GM18511 (cell line): ENCODE measurements around the gene ABCC11.
A peak's percentile ranks its signal among the peaks of the same experiment; 100 is the strongest.
"Not testable (repeated sequence)": the region's sequence is repeated elsewhere in the genome, so short reads cannot be mapped to it uniquely, and the experiment has no call there.

Source experiments
- ATAC-seq: cut with Tn5 transposase; IDR thresholded peaks from one replicate; pipeline ENCODE4 v1.9.1; 2021; ENCODE audit warnings: mild to moderate bottlenecking, moderate library complexity; ENCODE audit not compliant: unreplicated experiment

ABCC11 gene

DNA sequence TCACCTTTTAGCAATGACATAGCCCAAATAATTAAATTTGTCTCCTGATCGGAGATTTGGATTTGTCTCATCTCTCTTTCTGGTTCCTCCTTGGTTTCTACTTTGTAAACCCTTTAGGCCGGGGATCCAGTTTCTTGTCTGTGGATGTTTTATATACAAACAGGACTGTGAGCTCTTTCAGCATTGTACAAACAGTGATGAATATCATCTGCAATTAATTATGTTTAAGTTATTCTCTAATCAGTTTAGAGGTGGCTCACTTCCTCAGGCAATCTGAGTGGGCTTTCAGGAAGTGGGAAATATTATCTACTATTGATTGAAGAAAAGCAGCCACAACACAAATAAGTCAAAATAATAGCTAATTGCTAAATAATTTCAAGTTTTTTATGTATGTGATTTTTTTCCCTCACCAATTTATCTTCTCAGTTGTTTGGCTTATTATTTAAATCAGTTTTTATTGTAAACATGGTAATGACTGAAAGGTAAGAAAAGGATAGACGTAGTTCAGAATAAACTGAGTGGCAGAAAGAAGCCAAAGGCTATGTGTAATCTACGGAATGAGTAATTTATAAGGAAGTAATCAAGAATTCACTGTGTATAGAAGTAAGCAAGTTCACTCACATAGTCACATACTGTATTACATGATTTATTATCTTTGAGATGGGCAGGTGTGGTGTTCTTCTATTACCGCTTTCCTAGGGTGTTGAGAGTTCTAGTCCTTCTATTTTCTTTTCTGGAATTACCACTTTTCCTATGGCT, 3.4 kb upstream of the ABCC11 start:
- ATAC-seq = no peak

GRCh38 chr16:48246066-48246465, 1.3 kb downstream of the ABCC11 start:
- no peak for ATAC-seq

DNA sequence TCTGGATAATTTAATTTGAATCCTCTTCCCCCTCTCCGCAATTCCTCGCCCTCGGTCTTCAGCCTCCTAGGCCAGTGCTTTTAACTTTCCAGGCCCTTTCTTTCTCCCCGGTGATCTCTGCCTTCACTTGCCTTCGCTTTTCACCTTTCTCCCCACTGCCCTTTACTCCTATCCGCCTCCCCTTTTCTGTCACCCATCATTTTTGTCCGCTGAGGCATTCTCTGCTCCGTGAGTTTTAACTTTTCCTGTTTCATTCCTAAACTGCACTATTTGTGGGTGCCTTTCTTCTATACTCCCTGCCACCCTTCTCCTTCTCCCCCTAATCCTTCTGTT, 2.5 kb downstream of the ABCC11 start:
- no peak for ATAC-seq

DNA sequence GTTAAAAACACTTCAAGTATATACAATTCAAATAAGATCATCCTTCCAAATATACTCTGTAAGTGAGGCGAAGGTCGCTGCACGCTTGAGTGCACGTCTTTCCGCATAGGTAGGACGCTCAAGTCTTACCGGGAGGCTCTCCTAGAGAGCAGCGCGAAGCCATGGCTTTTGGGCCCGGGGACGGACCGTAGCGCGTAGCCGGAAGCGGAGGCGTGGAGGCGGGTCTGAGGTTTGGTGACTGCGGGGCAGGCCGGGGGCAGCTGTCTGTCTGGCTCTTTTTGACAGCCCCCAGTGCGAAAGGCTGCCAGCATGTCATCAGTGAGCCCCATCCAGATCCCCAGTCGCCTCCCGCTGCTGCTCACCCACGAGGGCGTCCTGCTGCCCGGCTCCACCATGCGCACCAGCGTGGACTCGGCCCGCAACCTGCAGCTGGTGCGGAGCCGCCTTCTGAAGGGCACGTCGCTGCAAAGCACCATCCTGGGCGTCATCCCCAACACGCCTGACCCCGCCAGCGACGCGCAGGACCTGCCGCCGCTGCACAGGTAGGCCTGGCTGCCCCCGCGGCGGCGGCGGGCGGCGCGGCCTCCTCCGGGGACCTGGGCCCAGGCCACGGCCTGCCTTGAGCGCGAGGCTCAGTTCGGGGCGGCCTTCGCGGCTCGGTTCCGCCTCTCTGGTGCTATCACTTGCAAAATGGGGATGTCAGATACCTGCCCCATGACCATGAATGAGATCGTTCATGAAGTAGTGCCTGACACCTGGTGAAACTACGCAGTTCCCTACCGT, 3.1 kb downstream of the ABCC11 start, which contains the start of gene LONP2:
TSS of gene LONP2 (plus strand) at position 221 of the 783 bp plus-strand sequence. CDS start at position 310, 89 bp downstream.
- peak; percentile 96 for ATAC-seq

GRCh38 chr16:48240147-48240546, 7.2 kb downstream of the ABCC11 start:
- not testable (repeated sequence) for ATAC-seq

GRCh38 chr16:48236286-48236685, 11.1 kb downstream of the ABCC11 start:
- ATAC-seq = no peak

DNA sequence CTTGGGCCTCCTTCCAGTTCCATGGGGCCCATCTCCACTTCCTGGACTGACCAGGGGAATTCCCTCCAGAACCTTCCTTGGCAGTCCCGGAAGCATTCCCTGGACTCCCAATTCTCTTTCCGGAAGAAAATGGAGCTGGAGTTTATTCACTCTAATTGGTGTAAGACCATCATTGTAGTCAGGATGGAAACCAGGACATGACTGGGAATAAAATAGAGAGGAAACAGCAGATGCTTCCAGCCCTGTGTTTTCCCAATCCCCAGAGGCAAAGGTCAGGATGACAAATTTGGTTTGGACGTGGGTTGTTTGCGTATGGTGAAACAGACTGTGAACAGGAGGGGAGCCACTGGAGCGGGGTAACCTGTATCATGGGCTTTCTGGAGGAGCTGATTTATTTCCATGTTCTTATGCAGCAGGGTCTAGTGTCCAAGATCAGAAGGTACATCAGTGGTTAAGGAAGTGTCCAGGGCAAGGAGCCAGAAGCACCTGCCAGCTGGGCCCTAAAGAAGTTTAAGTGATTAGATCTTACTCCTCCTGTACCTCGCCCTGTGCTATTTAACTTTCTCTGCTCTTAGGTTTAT, 11.7 kb downstream of the ABCC11 start:
- no peak for ATAC-seq

GRCh38 chr16:48235058-48235555, 12.2 kb downstream of the ABCC11 start:
- ATAC-seq = no peak

- ATAC-seq = no peak
Measured at GRCh38 chr16:48234630-48235029, 12.7 kb downstream of the ABCC11 start.

DNA sequence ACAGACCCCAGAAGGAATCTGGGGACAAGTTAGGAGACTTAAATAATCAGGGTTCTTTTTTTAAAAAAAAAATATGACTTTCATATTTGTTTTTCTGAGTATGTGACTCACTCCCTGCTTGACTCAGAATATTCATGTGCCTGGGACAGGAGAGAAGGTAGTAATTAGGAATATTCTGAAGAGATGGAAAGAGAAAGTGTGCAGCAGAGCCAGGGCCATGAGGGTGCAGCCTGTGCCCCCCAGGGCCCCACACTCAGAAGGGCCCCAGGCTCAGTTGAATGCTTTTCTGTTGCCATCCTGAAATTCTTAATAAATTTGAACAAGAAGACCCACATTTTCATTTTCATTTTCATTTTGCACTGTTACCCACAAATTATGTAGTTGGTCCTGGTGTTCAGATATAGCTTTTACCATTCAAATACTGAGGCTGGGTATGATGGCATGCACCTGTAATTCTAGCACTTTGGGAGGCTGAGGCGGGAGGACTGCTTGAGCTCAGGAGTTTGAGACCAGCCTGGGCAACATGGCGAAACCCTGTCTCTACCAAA, 14.8 kb downstream of the ABCC11 start:
- ATAC-seq = no peak

DNA sequence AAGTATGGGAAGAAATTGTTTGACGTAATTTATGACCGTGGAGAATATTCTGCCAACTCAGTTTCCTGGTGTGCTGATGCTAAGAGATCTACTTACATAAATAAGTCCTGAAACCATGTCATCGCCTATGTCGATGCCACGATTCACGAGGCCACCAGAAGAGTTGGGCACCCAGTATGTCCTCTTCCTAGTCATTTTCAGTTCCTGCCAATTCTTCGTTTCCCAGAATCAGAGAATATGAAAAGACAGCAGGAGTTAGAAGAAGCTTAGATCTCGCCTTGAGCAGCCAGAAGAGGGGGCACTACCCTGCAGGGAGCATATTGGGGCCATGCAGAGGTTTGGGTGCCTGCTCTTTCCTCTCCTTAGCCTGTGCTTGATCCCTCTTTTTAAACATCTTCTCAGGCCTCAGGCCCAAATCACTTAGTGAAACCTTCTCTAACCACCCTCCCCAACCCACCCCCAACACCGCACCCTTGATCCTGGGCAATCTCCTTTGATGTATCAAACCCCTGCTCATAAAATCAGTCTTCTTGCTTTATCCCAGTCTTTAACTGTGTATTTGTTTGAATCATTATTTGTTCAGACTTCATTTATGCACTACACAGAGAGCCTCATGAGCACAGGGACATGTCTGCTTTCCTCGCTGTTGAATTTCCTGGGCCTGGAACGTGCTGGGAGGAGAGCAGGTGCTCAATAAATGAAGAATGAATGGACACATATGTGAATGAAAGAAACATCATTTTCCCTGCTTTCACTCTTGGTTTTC, 15.4 kb downstream of the ABCC11 start:
- ATAC-seq = peak; percentile 87

- no peak for ATAC-seq
Measured at GRCh38 chr16:48225456-48225855, 21.9 kb downstream of the ABCC11 start.

DNA sequence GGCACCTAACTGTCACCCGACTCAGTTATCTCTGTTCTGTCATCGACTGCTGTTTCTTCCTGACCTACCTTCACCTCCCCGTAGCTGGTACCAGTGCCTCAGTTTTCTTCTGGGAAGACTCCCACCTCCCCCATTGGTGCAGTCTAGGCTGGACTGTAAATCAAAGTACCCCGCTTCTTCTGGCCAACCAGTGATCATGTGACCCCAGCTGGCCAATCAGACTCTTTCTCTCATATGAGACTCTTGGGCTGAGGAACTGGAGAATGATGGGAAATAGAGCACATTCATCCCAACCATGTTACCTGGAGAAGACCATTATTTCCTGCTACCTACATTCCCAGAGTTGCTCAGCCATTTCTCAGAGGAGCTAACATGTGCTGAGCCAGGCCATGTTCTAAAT, 23.8 kb downstream of the ABCC11 start:
- no peak for ATAC-seq

DNA sequence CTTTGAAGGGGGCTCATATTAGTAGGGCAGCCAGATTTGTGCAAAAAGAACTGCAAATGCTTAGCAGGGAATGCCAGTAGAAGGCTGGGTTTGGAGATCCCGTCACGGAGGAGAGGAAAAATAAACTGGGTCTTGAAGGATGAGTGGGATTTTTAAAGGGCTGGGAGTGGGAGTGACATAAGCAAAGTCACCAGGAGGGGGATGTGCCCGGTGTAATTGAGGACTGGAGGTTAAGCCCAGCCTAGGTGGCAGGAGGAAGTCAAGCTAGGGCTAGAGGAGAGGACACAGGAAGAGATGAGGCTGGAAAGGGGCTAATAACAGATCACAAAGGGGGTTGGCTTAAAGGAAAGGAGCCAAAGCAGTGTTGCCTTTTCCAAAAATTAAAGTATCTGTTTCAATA, 26.4 kb downstream of the ABCC11 start:
- no peak for ATAC-seq

DNA sequence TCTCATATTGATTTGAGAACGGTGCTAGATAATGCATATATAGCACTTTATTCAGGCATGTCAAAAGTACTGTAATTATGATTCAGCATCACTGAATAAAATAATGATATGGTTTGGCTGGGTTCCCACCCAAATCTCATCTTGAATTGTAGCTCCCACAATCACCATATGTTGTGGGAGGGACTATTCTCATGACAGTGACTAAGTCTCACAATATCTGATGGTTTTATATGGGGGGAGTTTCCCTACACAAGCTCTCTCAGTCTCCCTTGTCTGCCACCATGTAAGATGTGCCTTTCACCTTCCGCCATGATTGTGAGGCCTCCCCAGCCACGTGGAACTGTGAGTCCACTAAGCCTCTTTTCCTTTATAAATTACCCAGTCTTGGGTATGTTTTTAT, 28.9 kb downstream of the ABCC11 start:
- no peak for ATAC-seq

DNA sequence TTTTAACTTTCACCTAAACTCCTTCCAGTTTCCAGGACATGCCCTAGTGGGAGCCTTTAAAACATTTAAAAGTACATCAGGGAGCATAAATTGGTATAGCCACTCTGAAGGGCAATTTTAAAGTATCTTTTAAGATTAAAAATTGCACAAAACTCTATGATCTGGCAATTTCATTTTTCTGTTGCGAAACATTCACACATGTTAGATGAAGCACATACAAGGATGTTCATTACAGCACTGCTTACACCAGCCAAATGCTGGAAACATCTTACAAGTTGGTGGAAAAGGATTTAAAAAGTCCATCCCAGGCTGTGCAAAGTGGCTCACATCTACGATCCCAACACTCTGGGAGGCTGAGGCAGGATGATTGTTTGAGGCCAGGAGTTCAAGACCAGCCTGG, 29.6 kb downstream of the ABCC11 start:
- no peak for ATAC-seq

DNA sequence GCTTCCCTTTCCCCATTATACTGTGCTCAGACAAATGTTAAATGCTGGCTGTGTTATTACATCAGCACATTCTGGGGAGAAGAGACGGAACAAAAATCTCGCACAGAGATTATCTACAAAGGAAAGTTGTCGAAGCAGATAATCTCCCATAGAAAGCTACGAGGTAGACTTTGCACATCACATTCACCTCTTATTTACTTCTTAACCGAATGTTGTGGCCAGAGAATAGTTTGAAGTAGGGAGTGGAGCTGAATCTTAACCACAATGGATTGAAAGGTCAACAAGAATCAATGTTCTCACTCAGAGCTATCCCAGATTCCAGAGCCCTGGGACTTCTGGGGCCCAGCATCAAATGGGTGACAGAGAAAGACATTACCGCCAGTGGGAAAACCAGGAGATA, 31.6 kb downstream of the ABCC11 start:
- no peak for ATAC-seq

GRCh38 chr16:48212033-48212432, 35.3 kb downstream of the ABCC11 start:
- ATAC-seq = no peak

DNA sequence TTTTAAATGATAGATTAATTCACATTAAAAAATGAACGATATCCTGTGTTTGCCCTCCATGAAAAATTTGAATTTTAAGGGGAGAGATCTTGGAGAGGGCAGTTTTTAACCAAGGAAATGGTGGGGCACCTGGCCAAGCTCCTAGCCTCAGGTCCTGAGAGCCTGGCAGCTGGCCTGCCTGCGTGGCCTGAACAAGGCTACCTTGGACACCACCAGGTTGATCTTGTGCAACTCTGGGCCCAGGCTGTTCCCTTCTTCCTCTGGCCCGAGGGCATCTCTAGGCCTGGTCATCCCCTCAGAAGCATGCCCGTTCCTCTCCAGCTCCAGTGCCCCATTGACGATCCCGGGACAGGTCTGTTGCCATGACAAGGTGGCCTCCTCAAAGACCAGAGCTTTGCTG, 36.6 kb downstream of the ABCC11 start:
- ATAC-seq = no peak

DNA sequence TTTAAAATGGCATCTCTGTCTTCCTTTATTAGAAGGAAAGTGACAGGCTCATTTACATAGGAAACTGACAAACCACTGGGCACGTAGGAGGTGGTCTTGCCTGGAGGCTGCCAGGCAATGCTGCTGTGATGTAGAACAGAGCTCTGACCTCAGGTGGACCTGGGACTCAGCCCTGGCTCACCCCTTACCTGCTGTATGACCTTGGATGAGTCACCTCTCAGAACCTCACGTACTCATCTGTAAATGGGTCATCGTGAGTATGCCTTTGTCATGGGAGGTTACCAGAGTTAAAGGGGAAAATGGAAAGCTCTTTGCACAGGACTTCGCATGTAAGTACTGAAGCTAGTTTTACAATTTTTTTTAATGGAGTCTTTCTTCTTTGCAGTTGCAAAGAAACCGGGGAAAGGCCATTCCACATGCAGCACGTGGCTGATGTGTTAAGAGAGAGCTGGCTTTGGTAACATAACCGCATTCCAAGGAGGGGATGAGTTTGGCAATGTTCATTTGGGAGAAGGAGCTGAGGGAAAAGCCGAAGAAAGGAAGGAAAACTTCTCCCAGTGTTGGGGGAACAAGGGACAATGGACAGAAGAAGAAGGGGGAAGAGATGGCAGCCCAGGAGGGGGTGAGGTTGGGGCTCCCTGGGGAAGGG, 40.6 kb downstream of the ABCC11 start:
- no peak for ATAC-seq
